K562 (cell line): ENCODE measurements around the gene SSU72. TPM values are rescaled to one million over a fixed set of nuclear protein-coding genes. Genes with fewer than 3 reads are reported as not detected.

Experiments
- CBFB ChIP-seq: sonication (generic); formaldehyde crosslinking; IDR thresholded peaks from 2 replicates; pipeline ENCODE4 v1.4.0; 2020; ENCODE audit warnings: mild to moderate bottlenecking, missing genetic modification reagents
- CBX1 ChIP-seq: sonication (generic); IDR thresholded peaks from 2 replicates; pipeline ENCODE4 v1.6.1; 2016; ENCODE audit warnings: antibody characterized with exemption, low read depth, mild to moderate bottlenecking
- JUND ChIP-seq, 2 experiments: IDR thresholded peaks; 2 replicates in 1 of 2; 3 replicates in 1 of 2; pipeline ENCODE4 v1.6.1; 2011; ENCODE audit warnings: borderline replicate concordance in 2 of 2, low read depth in 2 of 2, low read length in 2 of 2, improper control_type of control experiment in 1 of 2, missing biosample characterization in 1 of 2, missing genetic modification characterization in 1 of 2, missing genetic modification reagents in 1 of 2
- KDM5B ChIP-seq: fragments of 200-600 bp; sonication (generic); IDR thresholded peaks from 2 replicates; pipeline ENCODE4 v1.6.1; 2012; ENCODE audit warnings: low read depth, mild to moderate bottlenecking, moderate library complexity, low read length, control low read depth, inconsistent platforms; ENCODE audit not compliant: insufficient replicate concordance
- MCM2 ChIP-seq: fragments of 450-650 bp; IDR thresholded peaks from 2 replicates; pipeline ENCODE4 v1.6.1; 2017; ENCODE audit warnings: low read depth, mild to moderate bottlenecking
- NFXL1 ChIP-seq: fragments of 450-650 bp; formaldehyde crosslinking; IDR thresholded peaks from 2 replicates; pipeline ENCODE4 v1.4.0; 2021; ENCODE audit warnings: mild to moderate bottlenecking
- SRSF1 ChIP-seq: fragments of 200-400 bp; formaldehyde crosslinking; IDR thresholded peaks from 2 replicates; pipeline ENCODE4 v1.6.1; 2017; ENCODE audit warnings: mild to moderate bottlenecking, low read depth, low read length, moderate library complexity
- TCF3 ChIP-seq: sonication (generic); formaldehyde crosslinking; IDR thresholded peaks from 2 replicates; pipeline ENCODE4 v1.4.0; 2020; ENCODE audit warnings: mild to moderate bottlenecking, missing genetic modification reagents
- polyA plus RNA-seq, 8 experiments: library from polyadenylated mRNA; depleted of rRNA in 4 of 8; stranded (reverse) in 5 of 8; unstranded in 3 of 8; fragments of >200 nt; fragmentation: Nextera tagmentation in 2 of 8; fragmentation: Illumina TruSeq in 1 of 8; extraction: Ambion mirVana in 2 of 8; extraction: Trizol in 1 of 8; gene quantifications; 2 replicates each; pipeline versions ENCODE4 v1.2.1 to v1.2.3, GENCODE V29; 2011 to 2014; ENCODE audit warnings: inconsistent platforms in 1 of 8, missing spikeins in 1 of 8
- total RNA-seq, 7 experiments: library from RNA; depleted of rRNA in 6 of 7; stranded (reverse); fragments of >200 nt in 6 of 7; fragmentation: Illumina TruSeq in 2 of 7; extraction: Trizol in 2 of 7; gene quantifications; 2 replicates each; pipeline versions ENCODE4 v1.2.1 to v1.2.3, GENCODE V29; 2011 to 2021; ENCODE audit warnings: low replicate concordance in 1 of 7
- TF ChIP-seq, protein P1 (sequence below): sonication (generic); formaldehyde crosslinking; IDR thresholded peaks from 2 replicates; pipeline ENCODE4 v1.8.0; 2022; ENCODE audit warnings: mild to moderate bottlenecking, missing genetic modification reagents, borderline replicate concordance
- TF ChIP-seq, protein P2 (sequence below): sonication (generic); formaldehyde crosslinking; IDR thresholded peaks from 2 replicates; pipeline ENCODE4 v1.8.1; 2022; ENCODE audit warnings: missing genetic modification reagents
- TF ChIP-seq, protein P3 (sequence below): fragments of 450-650 bp; IDR thresholded peaks from 2 replicates; pipeline ENCODE4 v1.6.1; 2016; ENCODE audit warnings: antibody characterized with exemption
- TF ChIP-seq, protein P4 (sequence below): sonication (generic); formaldehyde crosslinking; IDR thresholded peaks from 2 replicates; pipeline ENCODE4 v1.8.0; 2022; ENCODE audit warnings: mild to moderate bottlenecking, missing genetic modification reagents
- TF ChIP-seq, protein P5 (sequence below), 2 experiments: fragments of 200-800 bp in 1 of 2; sonication (Bioruptor generic) in 1 of 2; sonication (generic) in 1 of 2; formaldehyde crosslinking in 1 of 2; IDR thresholded peaks in 1 of 2; conservative IDR thresholded peaks in 1 of 2; 2 replicates each; pipeline versions ENCODE4 v1.5.0 to v1.6.1; 2016 to 2020; ENCODE audit warnings: missing compliant biosample characterization in 1 of 2, missing genetic modification characterization in 1 of 2, missing genetic modification reagents in 1 of 2
- TF ChIP-seq, protein P6 (sequence below): fragments of 450-650 bp; formaldehyde crosslinking; IDR thresholded peaks from 2 replicates; pipeline ENCODE4 v1.4.0; 2022; ENCODE audit warnings: missing genetic modification characterization

Gene SSU72
- total and polyA plus RNA-seq, 9 of the 15 experiments (the other 6 are each of a cell fraction or from before 2014, with no cell fraction given): 70.8 to 201 (median 94.6) TPM

DNA sequence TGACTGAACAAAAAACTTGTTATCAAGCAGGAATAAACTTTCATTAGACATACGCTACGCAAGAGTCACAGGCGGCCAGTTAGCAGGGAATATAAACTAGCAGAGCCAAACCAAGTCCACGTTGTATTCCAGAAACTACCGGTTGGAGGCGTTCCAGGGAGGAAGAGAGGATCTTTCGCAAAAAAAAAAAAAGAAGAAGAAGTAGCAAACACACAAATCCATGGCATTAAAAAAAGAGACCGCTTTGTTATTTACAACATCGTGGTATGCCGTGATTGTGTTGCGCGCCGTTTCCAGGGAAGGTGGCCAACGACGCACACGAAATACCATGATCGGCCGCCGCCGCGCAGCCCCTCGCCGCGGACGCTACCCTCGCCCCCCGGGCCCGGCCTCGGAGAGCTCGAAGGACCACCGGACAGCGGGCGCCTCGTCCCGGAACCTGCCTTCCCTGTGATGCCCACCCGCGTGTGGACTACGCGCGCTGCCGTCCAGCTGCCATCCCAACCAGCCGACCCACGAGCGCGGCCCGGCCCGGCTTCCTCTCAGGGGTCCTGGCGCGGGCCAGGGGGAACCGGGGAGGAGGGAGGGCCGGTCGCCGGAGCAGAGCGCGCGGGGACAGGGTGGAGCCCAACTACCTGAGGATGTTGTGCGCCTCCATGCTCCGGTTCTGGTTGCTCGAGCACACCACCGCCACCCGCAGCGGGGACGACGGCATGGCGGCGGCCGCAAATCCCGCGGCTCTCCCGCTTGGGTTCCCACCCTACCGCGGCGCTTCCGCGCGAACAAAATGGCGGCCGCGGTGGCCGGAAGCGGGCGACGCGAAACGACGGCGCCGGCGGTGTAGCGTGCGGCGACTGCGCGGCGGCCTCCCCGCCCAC lies 581 bp downstream of the SSU72 start (continued):
- TF ChIP-seq, protein P1, sequence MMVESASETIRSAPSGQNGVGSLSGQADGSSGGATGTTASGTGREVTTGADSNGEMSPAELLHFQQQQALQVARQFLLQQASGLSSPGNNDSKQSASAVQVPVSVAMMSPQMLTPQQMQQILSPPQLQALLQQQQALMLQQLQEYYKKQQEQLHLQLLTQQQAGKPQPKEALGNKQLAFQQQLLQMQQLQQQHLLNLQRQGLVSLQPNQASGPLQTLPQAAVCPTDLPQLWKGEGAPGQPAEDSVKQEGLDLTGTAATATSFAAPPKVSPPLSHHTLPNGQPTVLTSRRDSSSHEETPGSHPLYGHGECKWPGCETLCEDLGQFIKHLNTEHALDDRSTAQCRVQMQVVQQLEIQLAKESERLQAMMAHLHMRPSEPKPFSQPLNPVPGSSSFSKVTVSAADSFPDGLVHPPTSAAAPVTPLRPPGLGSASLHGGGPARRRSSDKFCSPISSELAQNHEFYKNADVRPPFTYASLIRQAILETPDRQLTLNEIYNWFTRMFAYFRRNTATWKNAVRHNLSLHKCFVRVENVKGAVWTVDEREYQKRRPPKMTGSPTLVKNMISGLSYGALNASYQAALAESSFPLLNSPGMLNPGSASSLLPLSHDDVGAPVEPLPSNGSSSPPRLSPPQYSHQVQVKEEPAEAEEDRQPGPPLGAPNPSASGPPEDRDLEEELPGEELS: peak; percentile 26; the same call in 1 of the 2 replicates
- TF ChIP-seq JUND (IDR thresholded peaks at IDR 0.05; ENCODE audit: borderline replicate concordance, low read depth, low read length) (peak; percentile 12; the same call in 1 of the 2 replicates), JUND (tag; IDR thresholded peaks at IDR 0.05; ENCODE audit: borderline replicate concordance, low read depth, low read length) (no peak), MCM2 (no peak), CBX1 (peak; percentile 64), NFXL1 (CRISPR knock-in tag) (no peak), TCF3 (CRISPR knock-in tag) (0 out of 2 replicates have a peak, but pooled peaks have one; percentile 3), SRSF1 (peak; percentile 88), CBFB (CRISPR knock-in tag) (0 out of 2 replicates have a peak, but pooled peaks have one; percentile 49), KDM5B (peak; percentile 75)
- TF ChIP-seq, protein P2, sequence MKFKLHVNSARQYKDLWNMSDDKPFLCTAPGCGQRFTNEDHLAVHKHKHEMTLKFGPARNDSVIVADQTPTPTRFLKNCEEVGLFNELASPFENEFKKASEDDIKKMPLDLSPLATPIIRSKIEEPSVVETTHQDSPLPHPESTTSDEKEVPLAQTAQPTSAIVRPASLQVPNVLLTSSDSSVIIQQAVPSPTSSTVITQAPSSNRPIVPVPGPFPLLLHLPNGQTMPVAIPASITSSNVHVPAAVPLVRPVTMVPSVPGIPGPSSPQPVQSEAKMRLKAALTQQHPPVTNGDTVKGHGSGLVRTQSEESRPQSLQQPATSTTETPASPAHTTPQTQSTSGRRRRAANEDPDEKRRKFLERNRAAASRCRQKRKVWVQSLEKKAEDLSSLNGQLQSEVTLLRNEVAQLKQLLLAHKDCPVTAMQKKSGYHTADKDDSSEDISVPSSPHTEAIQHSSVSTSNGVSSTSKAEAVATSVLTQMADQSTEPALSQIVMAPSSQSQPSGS: peak; percentile 56
- TF ChIP-seq, protein P3, sequence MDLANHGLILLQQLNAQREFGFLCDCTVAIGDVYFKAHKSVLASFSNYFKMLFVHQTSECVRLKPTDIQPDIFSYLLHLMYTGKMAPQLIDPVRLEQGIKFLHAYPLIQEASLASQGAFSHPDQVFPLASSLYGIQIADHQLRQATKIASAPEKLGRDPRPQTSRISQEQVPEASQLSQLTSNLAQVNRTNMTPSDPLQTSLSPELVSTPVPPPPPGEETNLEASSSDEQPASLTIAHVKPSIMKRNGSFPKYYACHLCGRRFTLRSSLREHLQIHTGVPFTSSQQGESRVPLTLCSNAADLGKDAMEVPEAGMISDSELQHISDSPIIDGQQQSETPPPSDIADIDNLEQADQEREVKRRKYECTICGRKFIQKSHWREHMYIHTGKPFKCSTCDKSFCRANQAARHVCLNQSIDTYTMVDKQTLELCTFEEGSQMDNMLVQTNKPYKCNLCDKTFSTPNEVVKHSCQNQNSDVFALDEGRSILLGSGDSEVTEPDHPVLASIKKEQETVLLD: peak; percentile 10; the same call in 1 of the 2 replicates
- TF ChIP-seq, protein P4, sequence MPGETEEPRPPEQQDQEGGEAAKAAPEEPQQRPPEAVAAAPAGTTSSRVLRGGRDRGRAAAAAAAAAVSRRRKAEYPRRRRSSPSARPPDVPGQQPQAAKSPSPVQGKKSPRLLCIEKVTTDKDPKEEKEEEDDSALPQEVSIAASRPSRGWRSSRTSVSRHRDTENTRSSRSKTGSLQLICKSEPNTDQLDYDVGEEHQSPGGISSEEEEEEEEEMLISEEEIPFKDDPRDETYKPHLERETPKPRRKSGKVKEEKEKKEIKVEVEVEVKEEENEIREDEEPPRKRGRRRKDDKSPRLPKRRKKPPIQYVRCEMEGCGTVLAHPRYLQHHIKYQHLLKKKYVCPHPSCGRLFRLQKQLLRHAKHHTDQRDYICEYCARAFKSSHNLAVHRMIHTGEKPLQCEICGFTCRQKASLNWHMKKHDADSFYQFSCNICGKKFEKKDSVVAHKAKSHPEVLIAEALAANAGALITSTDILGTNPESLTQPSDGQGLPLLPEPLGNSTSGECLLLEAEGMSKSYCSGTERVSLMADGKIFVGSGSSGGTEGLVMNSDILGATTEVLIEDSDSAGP (CRISPR knock-in tag): 0 out of 2 replicates have a peak, but pooled peaks have one; percentile 71
- TF ChIP-seq, protein P5, sequence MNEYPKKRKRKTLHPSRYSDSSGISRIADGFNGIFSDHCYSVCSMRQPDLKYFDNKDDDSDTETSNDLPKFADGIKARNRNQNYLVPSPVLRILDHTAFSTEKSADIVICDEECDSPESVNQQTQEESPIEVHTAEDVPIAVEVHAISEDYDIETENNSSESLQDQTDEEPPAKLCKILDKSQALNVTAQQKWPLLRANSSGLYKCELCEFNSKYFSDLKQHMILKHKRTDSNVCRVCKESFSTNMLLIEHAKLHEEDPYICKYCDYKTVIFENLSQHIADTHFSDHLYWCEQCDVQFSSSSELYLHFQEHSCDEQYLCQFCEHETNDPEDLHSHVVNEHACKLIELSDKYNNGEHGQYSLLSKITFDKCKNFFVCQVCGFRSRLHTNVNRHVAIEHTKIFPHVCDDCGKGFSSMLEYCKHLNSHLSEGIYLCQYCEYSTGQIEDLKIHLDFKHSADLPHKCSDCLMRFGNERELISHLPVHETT (CRISPR knock-in tag; conservative IDR thresholded peaks at IDR 0.05 in 1 of 2, IDR thresholded peaks at IDR 0.05 in 1 of 2): peak in 1 of 2 experiments; percentile 91; a peak in 1 of 4 replicates
- TF ChIP-seq, protein P6, sequence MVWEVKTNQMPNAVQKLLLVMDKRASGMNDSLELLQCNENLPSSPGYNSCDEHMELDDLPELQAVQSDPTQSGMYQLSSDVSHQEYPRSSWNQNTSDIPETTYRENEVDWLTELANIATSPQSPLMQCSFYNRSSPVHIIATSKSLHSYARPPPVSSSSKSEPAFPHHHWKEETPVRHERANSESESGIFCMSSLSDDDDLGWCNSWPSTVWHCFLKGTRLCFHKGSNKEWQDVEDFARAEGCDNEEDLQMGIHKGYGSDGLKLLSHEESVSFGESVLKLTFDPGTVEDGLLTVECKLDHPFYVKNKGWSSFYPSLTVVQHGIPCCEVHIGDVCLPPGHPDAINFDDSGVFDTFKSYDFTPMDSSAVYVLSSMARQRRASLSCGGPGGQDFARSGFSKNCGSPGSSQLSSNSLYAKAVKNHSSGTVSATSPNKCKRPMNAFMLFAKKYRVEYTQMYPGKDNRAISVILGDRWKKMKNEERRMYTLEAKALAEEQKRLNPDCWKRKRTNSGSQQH (CRISPR knock-in tag): no peak
